K562 (cell line): Measurements from ENCODE around the gene FPR1. TPM values are rescaled to one million over a fixed set of nuclear protein-coding genes. Genes with fewer than 3 reads are reported as not detected.

Source experiments
- BRD9 ChIP-seq: fragments of 450-650 bp; IDR thresholded peaks from 2 replicates; pipeline ENCODE4 v1.6.1; 2018; ENCODE audit warnings: low read depth; ENCODE audit not compliant: partially characterized antibody
- CC2D1A ChIP-seq: fragments of 450-650 bp; IDR thresholded peaks from 2 replicates; pipeline ENCODE4 v1.6.1; 2017; ENCODE audit warnings: mild to moderate bottlenecking
- CEBPB ChIP-seq: fragments of 450-650 bp; IDR thresholded peaks from 2 replicates; pipeline ENCODE4 v1.6.1; 2016; ENCODE audit warnings: missing genetic modification characterization, missing compliant biosample characterization
- FOS ChIP-seq: IDR thresholded peaks from 3 replicates; pipeline ENCODE4 v1.6.1; 2011; ENCODE audit not compliant: insufficient read length; ENCODE audit errors: extremely low read depth
- HDAC1 ChIP-seq, 2 experiments: fragments of 450-650 bp; IDR thresholded peaks; 2 replicates each; pipeline ENCODE4 v1.6.1; 2016 to 2017; ENCODE audit warnings: inconsistent platforms in 1 of 2, mild to moderate bottlenecking in 1 of 2, moderate library complexity in 1 of 2
- HDAC3 ChIP-seq: fragments of 450-650 bp; IDR thresholded peaks from 2 replicates; pipeline ENCODE4 v1.6.1; 2018; ENCODE audit warnings: borderline replicate concordance, mild to moderate bottlenecking, moderate library complexity; ENCODE audit not compliant: partially characterized antibody
- HSF4 ChIP-seq: fragments of 250-450 bp; sonication (Bioruptor Pico); IDR thresholded peaks from 2 replicates; pipeline ENCODE4 v2.1.2; 2022; ENCODE audit warnings: mild to moderate bottlenecking, moderate library complexity, borderline replicate concordance
- L3MBTL2 ChIP-seq: fragments of 450-650 bp; IDR thresholded peaks from 2 replicates; pipeline ENCODE4 v1.6.1; 2016; ENCODE audit warnings: mild to moderate bottlenecking, moderate library complexity
- LEF1 ChIP-seq: fragments of 450-650 bp; IDR thresholded peaks from 2 replicates; pipeline ENCODE4 v1.6.1; 2016; ENCODE audit warnings: mild to moderate bottlenecking
- MTA2 ChIP-seq: fragments of 450-650 bp; IDR thresholded peaks from 2 replicates; pipeline ENCODE4 v1.6.1; 2016; ENCODE audit warnings: low read depth
- MYBL2 ChIP-seq, 2 experiments: fragments of 450-650 bp in 1 of 2; sonication (generic) in 1 of 2; formaldehyde crosslinking in 1 of 2; IDR thresholded peaks; 2 replicates each; pipeline versions ENCODE4 v1.6.1 to v1.8.1; 2017 to 2022; ENCODE audit warnings: borderline replicate concordance in 1 of 2, inconsistent platforms in 1 of 2, low read depth in 1 of 2, mild to moderate bottlenecking in 1 of 2, missing genetic modification reagents in 1 of 2, moderate library complexity in 1 of 2
- NFE2 ChIP-seq: IDR thresholded peaks from 2 replicates; pipeline ENCODE4 v1.6.1; 2014; ENCODE audit warnings: antibody characterized with exemption, low read depth
- NUFIP1 ChIP-seq: fragments of 450-650 bp; IDR thresholded peaks from 2 replicates; pipeline ENCODE4 v1.6.1; 2018; ENCODE audit not compliant: partially characterized antibody
- RFX1 ChIP-seq: fragments of 450-650 bp; IDR thresholded peaks from 2 replicates; pipeline ENCODE4 v1.6.1; 2016; ENCODE audit warnings: mild to moderate bottlenecking, moderate library complexity
- SMAD4 ChIP-seq: fragments of 250-450 bp; sonication (Bioruptor Pico); conservative IDR thresholded peaks from 2 replicates; pipeline ENCODE4 v1.8.0; 2021; ENCODE audit warnings: inconsistent platforms, mild to moderate bottlenecking, moderate library complexity
- SNIP1 ChIP-seq: fragments of 450-650 bp; IDR thresholded peaks from 2 replicates; pipeline ENCODE4 v1.7.1; 2017; ENCODE audit warnings: low read depth, mild to moderate bottlenecking
- ZNF444 ChIP-seq: fragments of 250-450 bp; sonication (Bioruptor Pico); IDR thresholded peaks from 2 replicates; pipeline ENCODE4 v1.4.0; 2020; ENCODE audit warnings: mild to moderate bottlenecking, moderate library complexity
- ZNF644 ChIP-seq: fragments of 200-800 bp; sonication (Bioruptor generic); IDR thresholded peaks from 2 replicates; pipeline ENCODE4 v1.6.1; 2016; ENCODE audit warnings: low read depth, missing genetic modification characterization, missing compliant biosample characterization
- polyA plus RNA-seq, 8 experiments: library from polyadenylated mRNA; depleted of rRNA in 4 of 8; stranded (reverse) in 5 of 8; unstranded in 3 of 8; fragments of >200 nt; fragmentation: Nextera tagmentation in 2 of 8; fragmentation: Illumina TruSeq in 1 of 8; extraction: Ambion mirVana in 2 of 8; extraction: Trizol in 1 of 8; gene quantifications; 2 replicates each; pipeline versions ENCODE4 v1.2.1 to v1.2.3, GENCODE V29; 2011 to 2014; ENCODE audit warnings: inconsistent platforms in 1 of 8, missing spikeins in 1 of 8
- total RNA-seq, 7 experiments: library from RNA; depleted of rRNA in 6 of 7; stranded (reverse); fragments of >200 nt in 6 of 7; fragmentation: Illumina TruSeq in 2 of 7; extraction: Trizol in 2 of 7; gene quantifications; 2 replicates each; pipeline versions ENCODE4 v1.2.1 to v1.2.3, GENCODE V29; 2011 to 2021; ENCODE audit warnings: low replicate concordance in 1 of 7
- TF ChIP-seq, protein P1 (sequence below): fragments of 450-650 bp; formaldehyde crosslinking; IDR thresholded peaks from 2 replicates; pipeline ENCODE4 v1.4.0; 2020; ENCODE audit warnings: mild to moderate bottlenecking, moderate library complexity
- TF ChIP-seq, protein P2 (sequence below): sonication (generic); IDR thresholded peaks from 2 replicates; pipeline ENCODE4 v1.6.1; 2016
- TF ChIP-seq, protein P3 (sequence below), 2 experiments: fragments of 450-650 bp in 1 of 2; sonication (generic) in 1 of 2; formaldehyde crosslinking in 1 of 2; IDR thresholded peaks in 1 of 2; conservative IDR thresholded peaks in 1 of 2; 2 replicates each; pipeline versions ENCODE4 v1.6.1 to v1.8.1; 2016 to 2023; ENCODE audit warnings: mild to moderate bottlenecking in 2 of 2, moderate library complexity in 2 of 2, inconsistent platforms in 1 of 2, missing genetic modification reagents in 1 of 2
- TF ChIP-seq, protein P4 (sequence below), 2 experiments: fragments of 450-650 bp; IDR thresholded peaks; 2 replicates each; pipeline ENCODE4 v1.6.1; 2018; ENCODE audit warnings: mild to moderate bottlenecking in 2 of 2, low read depth in 1 of 2; ENCODE audit not compliant: partially characterized antibody in 2 of 2

Gene FPR1
- total and polyA plus RNA-seq, 9 of the 15 experiments (the other 6 are each of a cell fraction or from before 2014, with no cell fraction given), result 0.06 to 0.25 (median 0.14) TPM; not detected in 4

DNA sequence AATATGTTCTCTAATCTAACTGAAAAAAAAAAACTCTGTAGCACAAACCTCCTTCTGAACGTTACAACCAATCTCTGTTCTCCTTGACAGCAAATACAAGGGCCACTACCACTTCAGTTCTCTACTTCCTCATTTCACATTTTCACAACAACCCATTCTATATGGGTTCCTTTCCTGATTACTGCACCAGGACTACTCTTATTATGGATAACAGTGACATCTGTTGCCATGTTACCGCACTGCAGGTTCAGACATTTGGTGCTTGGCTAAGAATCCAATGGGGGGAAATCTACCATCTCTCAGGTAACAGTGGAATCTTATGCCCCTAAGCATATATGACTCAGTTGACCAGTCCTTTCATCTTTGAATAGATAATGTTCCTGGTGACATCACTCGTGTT, 31.7 kb upstream of the FPR1 start (continued):
- TF ChIP-seq, protein P1, sequence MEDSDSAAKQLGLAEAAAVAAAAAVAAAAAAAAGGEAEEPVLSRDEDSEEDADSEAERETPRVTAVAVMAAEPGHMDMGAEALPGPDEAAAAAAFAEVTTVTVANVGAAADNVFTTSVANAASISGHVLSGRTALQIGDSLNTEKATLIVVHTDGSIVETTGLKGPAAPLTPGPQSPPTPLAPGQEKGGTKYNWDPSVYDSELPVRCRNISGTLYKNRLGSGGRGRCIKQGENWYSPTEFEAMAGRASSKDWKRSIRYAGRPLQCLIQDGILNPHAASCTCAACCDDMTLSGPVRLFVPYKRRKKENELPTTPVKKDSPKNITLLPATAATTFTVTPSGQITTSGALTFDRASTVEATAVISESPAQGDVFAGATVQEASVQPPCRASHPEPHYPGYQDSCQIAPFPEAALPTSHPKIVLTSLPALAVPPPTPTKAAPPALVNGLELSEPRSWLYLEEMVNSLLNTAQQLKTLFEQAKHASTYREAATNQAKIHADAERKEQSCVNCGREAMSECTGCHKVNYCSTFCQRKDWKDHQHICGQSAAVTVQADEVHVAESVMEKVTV (CRISPR knock-in tag), result peak; percentile 62; the same call in 1 of the 2 replicates
- TF ChIP-seq CEBPB (tag), result peak; percentile 27; the same call in 1 of the 2 replicates
- TF ChIP-seq ZNF644 (tag), result no peak
- no peak for TF ChIP-seq SNIP1
- peak; percentile 46; the same call in 1 of the 2 replicates for TF ChIP-seq RFX1
- TF ChIP-seq HDAC1 (IDR thresholded peaks at IDR 0.05), result no peak
- no peak for TF ChIP-seq HSF4 (CRISPR knock-in tag)
- TF ChIP-seq, protein P2, sequence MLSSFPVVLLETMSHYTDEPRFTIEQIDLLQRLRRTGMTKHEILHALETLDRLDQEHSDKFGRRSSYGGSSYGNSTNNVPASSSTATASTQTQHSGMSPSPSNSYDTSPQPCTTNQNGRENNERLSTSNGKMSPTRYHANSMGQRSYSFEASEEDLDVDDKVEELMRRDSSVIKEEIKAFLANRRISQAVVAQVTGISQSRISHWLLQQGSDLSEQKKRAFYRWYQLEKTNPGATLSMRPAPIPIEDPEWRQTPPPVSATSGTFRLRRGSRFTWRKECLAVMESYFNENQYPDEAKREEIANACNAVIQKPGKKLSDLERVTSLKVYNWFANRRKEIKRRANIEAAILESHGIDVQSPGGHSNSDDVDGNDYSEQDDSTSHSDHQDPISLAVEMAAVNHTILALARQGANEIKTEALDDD, result 0 out of 2 replicates have a peak, but pooled peaks have one; percentile 30
- no peak for TF ChIP-seq NFE2
- no peak for TF ChIP-seq FOS
- TF ChIP-seq MYBL2 (IDR thresholded peaks at IDR 0.05; ENCODE audit: low read depth), result no peak
- no peak for TF ChIP-seq MYBL2 (CRISPR knock-in tag; IDR thresholded peaks at IDR 0.05; ENCODE audit: borderline replicate concordance)
- TF ChIP-seq SMAD4, result 0 out of 2 replicates have a peak, but pooled peaks have one; percentile 14
- peak; percentile 58 for TF ChIP-seq BRD9
- no peak for TF ChIP-seq MTA2
- TF ChIP-seq NUFIP1, result no peak
- TF ChIP-seq HDAC3, result no peak
- TF ChIP-seq, protein P3, sequence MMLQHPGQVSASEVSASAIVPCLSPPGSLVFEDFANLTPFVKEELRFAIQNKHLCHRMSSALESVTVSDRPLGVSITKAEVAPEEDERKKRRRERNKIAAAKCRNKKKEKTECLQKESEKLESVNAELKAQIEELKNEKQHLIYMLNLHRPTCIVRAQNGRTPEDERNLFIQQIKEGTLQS (IDR thresholded peaks at IDR 0.05), result peak; percentile 38; the same call in 1 of the 2 replicates
- TF ChIP-seq, protein P3 (CRISPR knock-in tag; conservative IDR thresholded peaks at IDR 0.05), result no peak
- no peak for TF ChIP-seq ZNF444 (CRISPR knock-in tag)
- 0 out of 2 replicates have a peak, but pooled peaks have one; percentile 23 for TF ChIP-seq CC2D1A
- TF ChIP-seq, protein P4, sequence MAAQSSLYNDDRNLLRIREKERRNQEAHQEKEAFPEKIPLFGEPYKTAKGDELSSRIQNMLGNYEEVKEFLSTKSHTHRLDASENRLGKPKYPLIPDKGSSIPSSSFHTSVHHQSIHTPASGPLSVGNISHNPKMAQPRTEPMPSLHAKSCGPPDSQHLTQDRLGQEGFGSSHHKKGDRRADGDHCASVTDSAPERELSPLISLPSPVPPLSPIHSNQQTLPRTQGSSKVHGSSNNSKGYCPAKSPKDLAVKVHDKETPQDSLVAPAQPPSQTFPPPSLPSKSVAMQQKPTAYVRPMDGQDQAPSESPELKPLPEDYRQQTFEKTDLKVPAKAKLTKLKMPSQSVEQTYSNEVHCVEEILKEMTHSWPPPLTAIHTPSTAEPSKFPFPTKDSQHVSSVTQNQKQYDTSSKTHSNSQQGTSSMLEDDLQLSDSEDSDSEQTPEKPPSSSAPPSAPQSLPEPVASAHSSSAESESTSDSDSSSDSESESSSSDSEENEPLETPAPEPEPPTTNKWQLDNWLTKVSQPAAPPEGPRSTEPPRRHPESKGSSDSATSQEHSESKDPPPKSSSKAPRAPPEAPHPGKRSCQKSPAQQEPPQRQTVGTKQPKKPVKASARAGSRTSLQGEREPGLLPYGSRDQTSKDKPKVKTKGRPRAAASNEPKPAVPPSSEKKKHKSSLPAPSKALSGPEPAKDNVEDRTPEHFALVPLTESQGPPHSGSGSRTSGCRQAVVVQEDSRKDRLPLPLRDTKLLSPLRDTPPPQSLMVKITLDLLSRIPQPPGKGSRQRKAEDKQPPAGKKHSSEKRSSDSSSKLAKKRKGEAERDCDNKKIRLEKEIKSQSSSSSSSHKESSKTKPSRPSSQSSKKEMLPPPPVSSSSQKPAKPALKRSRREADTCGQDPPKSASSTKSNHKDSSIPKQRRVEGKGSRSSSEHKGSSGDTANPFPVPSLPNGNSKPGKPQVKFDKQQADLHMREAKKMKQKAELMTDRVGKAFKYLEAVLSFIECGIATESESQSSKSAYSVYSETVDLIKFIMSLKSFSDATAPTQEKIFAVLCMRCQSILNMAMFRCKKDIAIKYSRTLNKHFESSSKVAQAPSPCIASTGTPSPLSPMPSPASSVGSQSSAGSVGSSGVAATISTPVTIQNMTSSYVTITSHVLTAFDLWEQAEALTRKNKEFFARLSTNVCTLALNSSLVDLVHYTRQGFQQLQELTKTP (IDR thresholded peaks at IDR 0.05; ENCODE audit: low read depth in 1 of 2, partially characterized antibody in 2 of 2), result peak in 1 of 2 experiments; percentile 40
- TF ChIP-seq LEF1, result peak; percentile 32; the same call in 1 of the 2 replicates
- 0 out of 2 replicates have a peak, but pooled peaks have one; percentile 22 for TF ChIP-seq L3MBTL2
